ENCODE measurements around the gene HMGCS2. TPM values are rescaled to one million over a fixed set of nuclear protein-coding genes. Genes with fewer than 3 reads are reported as not detected.

Gene HMGCS2
- total and polyA plus RNA-seq, 10 of the 15 experiments (the other 5 are each of a cell fraction or from before 2014, with no cell fraction given) = 0.49 TPM; not detected in 9

- WGBS (ENCODE audit: insufficient coverage, insufficient replicate concordance, low lambda C conversion rate, missing lambda C conversion rate) = 36% methylated on average over 8 of the region's 8 CpGs
- no peak for ATAC-seq
- SMC1A ChIA-PET (ENCODE audit: uncharacterized antibody, unreplicated experiment) = no interaction called here
- Histone ChIP-seq H3K27ac (ENCODE audit: control insufficient read depth, insufficient read depth) (no peak overlapping the region), H3K79me2 (ENCODE audit: control insufficient read depth, insufficient read depth, low read length) (no peaks in the 10 kb centered on the region), H3K36me3 (ENCODE audit: control insufficient read depth in 2 of 2, insufficient read depth in 2 of 2, low read length in 1 of 2) (no peaks in the 10 kb centered on the region), H3K4me1 (ENCODE audit: control insufficient read depth, insufficient read depth, low read length) (no peaks in the 10 kb centered on the region), H4K20me1 (ENCODE audit: control insufficient read depth, insufficient read depth) (no peaks in the 10 kb centered on the region), H3K27me3 (replicated peaks in 1 of 2; ENCODE audit: control insufficient read depth in 2 of 2, insufficient read depth in 2 of 2, low read length in 1 of 2) (no peaks in the 10 kb centered on the region; a peak in 1 of 4 replicates), H2AFZ (ENCODE audit: control insufficient read depth, low read depth, low read length) (no peak overlapping the region), H3K9me3 (replicated peaks; ENCODE audit: control insufficient read depth, insufficient read depth, low read length) (no peaks in the 10 kb centered on the region), H3K4me3 (no peak overlapping the region), H3K9ac (ENCODE audit: control insufficient read depth, insufficient read depth, low read length) (no peak overlapping the region), H3K4me2 (ENCODE audit: control insufficient read depth, insufficient read depth) (no peak overlapping the region)
- POLR2A ChIA-PET = no interaction called here
- TF ChIP-seq NR2C1 (IDR thresholded peaks at IDR 0.05) (no peak), ZNF24 (IDR thresholded peaks at IDR 0.05) (no peak), CEBPB (IDR thresholded peaks at IDR 0.05; ENCODE audit: borderline replicate concordance in 1 of 2, low read depth in 2 of 2, low read length in 2 of 2) (no peak), ATF2 (IDR thresholded peaks at IDR 0.05; ENCODE audit: low read length) (no peak), RB1 (IDR thresholded peaks at IDR 0.05; ENCODE audit: borderline replicate concordance) (no peak), ZBTB11 (CRISPR knock-in tag; IDR thresholded peaks at IDR 0.05) (no peak), CREM (IDR thresholded peaks at IDR 0.05; ENCODE audit: low read depth) (no peak)
- RAD21 ChIA-PET (ENCODE audit: unreplicated experiment) = no interaction called here
- no TSS peak for BruUV-seq (replicated peaks)
- in situ Hi-C loops (cut with MboI) (loop anchor here (5.0 kb wide), 1 partner anchor 33 kb away; no protein-coding TSS in a partner anchor), intact Hi-C loops (cut with micrococcal nuclease; ENCODE audit: unreplicated experiment) (no loop called here)
- no peak for DNase-seq (ENCODE audit: low read depth, low spot score)
- CTCF ChIA-PET = no interaction called here
- FAIRE-seq = no peak
These were observed 36.5 kb upstream of the HMGCS2 start for GRCh38 chr1:119805247-119805646.
